IPS DF 19.7 (cell line): Measurements from ENCODE around the gene SCN4B.

ENCODE experiments used
- DNase-seq: peaks from one replicate; pipeline ENCODE4 v3.0.0-alpha.2; 2013; ENCODE audit warnings: low read depth, low spot score

SCN4B gene

DNA sequence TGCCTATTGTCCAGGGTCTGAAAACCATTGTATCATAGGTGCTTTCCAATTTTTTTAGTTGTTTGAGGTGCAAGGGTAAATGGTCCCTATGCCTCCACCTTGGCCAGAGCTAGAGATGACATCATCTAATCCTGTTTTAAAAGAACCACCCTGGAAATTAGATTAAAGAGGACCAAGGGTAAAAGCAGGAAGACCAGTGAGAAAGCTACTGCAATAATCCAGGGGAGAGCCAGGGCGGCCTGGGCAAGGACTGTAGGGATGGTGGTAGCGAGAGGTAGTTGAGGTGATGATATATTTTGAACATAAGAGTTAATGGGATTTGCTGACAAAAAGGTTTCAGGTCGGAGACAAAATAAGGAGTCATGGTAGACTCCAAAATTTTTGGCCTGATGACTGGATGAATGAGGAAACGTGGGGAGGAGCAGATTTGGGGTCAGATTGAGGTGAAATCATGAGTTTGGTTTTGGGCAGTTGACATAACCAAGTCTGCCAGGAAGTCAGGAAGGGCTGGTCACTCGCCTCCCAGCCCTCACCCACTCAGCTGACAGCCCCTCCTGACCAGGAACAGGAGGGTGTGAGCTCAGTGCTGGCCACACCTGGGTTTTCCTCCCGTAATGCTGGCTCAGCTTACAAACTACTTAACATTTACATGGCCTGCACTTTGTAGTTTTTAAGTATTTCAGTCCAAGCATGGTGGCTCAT lies 23.0 kb downstream of the SCN4B start:
- DNase-seq, result no peak

DNA sequence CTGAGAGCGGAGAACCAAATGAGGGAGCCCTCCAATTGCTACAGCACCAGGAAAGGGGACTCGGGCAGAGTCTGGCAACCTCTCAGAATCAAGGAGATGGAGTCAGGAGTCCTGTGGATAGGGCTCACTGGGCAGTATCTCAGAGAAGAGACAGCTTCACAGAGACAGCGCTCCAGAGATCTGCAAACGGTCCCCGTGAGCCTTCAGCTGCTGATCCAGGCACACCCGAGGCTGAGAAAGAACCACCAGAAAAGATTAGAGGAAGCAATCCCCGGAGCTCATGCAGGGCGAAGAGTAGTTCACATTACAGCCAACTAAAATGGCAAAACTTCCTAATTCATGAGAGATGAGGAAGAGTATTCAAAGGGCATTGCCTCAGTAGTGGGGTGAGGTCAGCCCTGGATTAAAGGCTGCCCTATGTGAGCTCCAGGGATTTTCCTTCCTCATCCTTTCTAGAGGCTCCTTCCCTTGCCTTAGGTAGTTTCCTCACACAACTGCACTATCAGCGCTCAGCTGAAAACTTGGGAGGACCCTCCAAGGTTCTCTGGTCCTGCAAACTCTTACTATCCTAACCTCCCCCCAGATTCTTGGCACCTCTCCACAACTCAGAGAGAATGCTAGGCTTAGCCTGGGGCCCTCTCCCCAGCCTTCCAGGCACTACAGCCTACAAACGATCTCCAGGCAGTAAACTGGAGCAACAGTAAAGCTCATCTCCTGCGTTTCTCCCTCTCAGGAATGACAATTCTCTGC lies 23.7 kb downstream of the SCN4B start:
- DNase-seq, result no peak

DNA sequence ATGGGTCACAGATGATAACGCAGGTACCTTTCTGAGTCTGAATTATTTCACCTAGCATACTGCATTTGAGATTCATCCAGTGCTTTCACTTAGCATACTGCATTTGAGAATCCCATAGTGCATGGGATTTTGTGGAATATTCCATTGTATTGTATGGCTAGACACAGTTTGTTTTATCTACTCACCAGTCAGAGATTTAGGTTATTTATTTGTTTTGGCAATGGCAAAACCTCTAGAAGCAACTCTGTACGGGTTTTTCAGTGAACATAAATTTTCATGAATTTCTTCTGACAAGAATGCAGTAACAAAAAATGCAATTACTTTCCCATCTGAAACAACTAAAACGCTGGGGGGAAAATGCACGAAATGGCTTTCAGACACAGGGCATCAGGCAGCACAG lies 24.3 kb downstream of the SCN4B start:
- no peak for DNase-seq

DNA sequence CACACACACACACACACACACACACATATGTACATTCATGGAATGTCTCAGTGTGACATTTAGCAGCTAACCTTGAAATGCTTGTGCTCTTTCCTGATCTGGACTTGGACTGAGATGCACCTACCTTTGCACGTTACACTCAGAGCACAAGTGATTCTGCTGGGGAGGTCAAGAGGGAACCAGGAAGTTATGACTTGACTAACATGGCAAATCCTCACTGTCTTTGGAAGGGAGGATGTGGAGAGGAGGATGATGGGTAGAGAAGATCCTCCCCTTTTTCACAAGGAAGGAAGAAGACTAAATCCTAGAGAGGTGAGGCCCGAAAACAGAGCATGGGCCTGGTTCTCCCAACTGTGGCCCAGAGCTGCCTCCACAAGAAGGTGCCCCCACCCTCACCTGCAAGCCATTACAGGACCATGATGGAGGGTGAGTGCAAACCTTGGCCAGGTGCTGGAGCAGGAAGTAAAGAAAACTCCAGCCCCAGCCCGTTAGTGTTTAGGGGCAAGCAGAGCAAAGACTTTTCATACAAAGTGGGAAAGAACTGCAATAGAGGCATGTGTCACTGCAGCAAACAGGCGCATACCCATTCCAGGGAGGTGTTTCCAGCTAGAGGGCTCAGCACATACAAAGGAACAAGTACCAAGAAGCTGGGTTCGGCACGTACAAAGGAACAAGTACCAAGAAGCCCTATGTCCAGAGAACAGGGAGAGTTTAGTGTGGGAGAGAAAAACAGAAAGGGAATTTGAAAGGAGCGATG lies 26.4 kb downstream of the SCN4B start:
- no peak for DNase-seq

DNA sequence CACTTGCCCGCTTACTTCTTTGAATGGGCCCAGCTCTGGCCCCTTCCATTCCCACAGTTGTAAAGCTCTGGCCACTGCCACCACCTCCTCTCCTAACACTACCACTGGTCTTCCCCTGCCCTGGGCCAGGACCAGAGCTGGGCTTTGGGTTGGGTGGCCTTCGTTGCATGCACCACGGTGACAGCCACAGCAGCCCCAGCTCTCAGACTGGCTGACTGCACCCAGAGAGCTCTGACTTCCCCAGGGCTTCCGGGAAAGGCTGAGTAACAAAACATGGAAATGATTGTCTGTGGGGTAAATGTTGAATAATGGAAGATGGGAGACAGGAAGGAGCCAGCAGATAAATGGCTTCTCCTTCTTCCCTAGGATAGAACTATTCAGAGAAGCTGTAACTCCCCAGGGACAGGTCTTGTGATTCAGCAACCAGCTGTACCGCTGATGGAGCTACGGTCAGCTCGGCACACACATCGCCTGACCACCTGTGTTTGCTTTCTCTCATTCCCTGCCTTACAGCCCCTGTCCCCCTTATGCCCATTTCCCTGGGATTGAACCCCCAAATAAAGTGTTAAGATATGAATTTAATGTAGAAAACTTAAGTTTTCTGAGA lies 27.6 kb downstream of the SCN4B start:
- DNase-seq, result no peak

DNA sequence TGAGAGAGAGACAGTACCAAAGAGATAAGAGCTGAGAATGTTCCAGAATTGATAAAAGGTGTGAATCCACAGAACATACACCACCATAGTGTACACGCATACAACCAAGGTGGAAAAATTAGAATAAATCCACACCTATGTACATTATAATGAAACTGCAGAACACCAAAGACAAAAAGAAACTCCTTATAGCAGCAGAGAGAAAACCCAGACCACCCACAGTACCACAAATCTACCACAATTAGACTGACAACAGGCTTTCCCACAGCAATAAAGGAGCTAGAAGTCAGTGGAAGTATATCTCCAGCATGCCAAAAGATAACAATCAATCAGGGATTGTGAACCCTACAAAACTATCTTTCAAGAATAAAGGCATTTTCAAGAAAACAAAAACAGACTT lies 31.8 kb downstream of the SCN4B start:
- no peak for DNase-seq

DNA sequence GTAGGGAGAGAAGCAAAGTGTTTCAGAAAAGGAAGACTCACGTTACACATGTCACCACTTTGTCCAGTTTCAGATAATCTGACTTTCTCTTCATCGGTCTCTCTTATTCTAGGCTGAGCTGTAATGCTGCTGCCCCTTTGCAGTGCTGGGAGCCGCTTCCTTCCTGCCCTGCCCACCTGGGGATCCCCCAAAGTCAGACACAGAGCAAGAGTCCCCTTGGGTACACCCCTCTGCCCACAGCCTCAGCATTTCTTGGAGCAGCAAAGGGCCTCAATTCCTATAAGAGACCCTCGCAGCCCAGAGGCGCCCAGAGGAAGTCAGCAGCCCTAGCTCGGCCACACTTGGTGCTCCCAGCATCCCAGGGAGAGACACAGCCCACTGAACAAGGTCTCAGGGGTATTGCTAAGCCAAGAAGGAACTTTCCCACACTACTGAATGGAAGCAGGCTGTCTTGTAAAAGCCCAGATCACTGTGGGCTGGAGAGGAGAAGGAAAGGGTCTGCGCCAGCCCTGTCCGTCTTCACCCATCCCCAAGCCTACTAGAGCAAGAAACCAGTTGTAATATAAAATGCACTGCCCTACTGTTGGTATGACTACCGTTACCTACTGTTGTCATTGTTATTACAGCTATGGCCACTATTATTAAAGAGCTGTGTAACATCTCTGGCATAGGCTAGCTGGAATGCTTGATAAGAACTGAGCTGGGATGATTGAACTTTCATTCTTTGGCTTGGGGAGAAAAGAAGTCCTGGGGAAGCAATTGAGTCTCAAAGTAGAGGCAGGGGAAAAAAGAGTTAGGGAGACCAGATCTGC lies 34.6 kb downstream of the SCN4B start:
- no peak for DNase-seq

DNA sequence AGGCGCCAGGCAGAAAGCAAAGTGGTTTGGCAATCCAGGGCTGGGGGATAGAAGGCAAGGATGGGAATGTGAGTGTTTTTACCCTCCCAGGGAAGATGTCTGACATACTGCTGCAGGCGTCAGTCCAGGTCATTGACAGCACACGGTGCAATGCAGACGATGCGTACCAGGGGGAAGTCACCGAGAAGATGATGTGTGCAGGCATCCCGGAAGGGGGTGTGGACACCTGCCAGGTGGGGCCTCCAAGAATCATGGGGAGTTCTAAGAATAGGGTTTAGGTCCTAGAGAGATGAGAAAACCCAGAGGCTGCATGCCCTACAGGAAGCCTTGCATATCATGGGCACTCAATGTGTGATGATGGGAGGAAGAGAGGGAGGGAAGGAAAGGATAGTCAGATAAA lies 37.6 kb downstream of the SCN4B start:
- no peak for DNase-seq

DNA sequence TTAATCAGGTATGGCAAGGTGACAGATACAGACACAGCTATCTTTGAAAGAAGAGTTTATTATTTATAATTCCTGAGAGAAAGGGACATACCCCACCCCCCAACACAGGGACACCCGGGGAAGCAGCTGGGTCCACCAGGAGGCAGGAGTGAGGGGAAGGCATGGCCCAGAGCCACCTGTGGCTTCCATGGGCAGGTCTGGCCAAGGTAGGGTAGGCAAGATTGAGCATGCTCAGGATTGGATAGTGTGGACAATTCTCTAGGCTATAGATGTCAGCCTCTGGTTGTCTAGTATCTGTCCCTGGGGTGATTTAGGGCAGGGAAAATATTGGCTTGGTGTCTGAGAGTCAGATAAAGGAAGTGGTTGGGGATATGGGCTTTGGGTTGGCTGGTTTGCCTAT lies 38.4 kb downstream of the SCN4B start:
- DNase-seq, result no peak

DNA sequence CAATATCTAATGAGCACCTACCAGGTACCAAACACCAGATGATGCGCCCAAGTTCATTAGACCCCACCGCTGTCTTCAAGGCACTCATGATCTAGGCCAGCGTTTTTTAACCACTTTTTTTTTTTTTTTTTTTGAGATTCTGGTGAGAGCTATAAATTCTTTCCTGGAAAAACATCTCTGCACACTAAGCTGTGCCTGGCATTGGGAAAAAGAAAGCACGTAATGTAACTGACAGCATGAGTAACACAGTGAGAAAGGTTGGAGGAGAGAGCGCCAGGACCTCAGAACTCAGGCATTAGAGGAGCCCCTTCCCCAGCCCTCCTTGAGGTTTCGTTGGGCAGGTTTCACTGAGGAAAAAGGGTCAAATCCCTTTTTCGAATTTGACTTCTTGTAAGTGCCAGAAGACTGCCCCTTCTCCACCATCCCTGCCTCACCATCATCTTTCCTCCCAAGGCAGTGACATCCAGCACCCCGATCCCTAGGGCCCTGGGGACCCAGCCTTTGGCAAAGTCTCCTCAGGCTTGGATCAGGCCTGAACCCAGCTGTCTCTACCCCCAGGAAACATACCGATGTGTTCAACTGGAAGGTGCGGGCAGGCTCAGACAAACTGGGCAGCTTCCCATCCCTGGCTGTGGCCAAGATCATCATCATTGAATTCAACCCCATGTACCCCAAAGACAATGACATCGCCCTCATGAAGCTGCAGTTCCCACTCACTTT lies 39.8 kb downstream of the SCN4B start:
- DNase-seq, result no peak

DNA sequence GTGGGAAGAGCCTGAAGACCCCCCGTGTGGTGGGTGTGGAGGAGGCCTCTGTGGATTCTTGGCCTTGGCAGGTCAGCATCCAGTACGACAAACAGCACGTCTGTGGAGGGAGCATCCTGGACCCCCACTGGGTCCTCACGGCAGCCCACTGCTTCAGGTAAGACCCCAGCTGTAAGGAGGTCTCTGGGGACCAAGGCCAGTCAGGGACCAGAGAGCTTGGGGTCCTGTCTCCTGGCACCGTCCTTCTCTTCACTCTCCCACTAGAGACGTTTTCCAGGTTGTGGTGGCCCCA lies 40.9 kb downstream of the SCN4B start:
- no peak for DNase-seq

DNA sequence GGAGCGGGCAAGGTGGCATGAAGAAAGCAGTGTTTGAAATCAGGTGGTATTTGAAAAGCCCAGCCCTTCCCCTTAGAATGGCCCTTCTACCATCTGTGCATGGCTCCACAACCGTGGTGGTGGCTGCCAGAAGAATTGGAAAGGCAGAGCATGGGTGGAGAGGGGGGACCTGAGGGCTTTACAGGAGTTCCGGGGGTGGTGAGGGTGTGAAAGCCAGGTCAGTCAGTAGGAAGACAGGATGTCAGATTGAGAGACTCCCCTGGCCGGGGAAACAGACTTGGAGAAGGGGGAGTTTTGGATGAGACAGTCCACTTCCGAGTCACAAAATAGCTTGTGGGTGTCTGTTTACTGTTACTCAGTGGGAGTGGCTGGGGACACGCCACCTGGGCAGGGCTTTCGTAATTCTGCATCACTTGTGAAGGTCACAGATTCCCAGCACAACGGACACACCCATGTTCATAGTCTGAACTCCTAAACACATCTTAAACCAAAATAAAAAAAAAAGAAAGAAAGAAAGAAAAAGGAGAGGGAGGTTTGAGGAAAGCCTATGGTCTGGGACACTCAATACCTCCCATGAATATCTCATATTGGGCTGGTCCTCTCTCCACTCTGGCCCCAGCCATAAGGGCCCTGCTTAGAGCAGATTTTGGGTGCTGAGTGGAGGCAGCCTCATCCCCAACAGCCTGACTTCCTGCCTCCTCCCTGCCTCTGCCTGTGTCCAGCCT lies 41.4 kb downstream of the SCN4B start:
- DNase-seq, result no peak

DNA sequence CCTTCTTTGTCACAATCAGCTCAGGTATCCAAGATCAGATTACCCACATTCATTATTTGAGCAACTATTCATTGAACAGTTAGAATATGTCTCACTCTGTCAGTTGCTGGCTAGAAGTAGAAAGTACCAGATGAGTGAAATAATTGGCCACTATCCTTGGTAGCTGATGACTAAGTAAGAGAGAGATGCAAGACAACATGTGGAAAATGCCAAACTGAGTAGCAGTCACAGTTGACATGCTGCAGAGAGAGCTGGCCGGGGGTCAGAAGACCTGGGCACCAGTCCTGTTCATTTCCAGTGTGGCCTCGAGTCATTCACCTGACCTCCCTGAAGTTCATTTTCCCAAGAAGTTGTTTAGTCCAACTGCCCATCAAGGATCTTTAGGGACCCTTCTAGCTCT lies 43.4 kb downstream of the SCN4B start:
- no peak for DNase-seq

DNA sequence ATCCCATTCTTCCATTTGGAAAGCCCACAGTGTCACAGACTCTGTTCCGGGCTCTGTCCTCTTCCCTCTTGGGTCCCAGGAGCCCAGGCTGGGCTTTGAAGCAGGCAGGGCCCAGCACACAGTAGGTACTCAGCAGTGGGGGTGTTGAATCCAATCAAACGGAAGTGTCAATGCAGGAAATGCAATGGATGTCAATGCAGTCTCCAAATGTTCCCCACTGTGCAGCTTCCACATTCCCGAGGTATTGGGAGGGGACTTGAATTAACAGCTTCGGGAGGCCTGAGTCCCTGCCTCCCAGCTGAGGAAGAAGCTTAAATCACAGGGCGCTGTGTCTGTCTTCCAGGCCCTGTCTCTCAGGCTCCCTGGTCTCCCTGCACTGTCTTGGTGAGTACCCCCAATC lies 44.1 kb downstream of the SCN4B start:
- peak; percentile 40 for DNase-seq

DNA sequence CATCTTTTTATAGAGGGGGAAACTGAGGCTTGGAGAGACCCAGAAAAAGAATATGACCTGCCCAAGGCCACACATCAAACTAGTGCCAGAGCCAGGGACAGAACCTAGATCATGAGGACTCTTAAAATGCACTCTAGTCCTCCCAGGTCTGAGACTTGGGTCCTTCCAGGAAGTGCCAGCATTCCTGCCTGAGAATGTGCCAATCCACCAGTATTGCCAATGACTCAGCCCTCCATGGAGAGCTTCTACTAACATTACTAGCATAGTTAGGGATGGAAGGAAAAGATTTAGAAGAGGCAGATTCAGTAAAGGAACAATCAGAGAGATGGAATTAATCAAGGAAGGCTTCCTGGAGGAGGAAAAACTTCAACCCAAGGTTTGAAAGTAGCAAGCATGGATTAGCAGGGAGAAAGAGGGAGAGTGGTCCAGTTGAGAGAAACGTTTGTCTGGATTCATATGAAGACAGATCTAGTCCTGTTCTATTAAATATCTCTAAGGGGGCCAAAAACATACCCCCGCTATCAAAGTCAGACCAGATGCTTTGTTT lies 45.8 kb downstream of the SCN4B start:
- DNase-seq, result no peak

DNA sequence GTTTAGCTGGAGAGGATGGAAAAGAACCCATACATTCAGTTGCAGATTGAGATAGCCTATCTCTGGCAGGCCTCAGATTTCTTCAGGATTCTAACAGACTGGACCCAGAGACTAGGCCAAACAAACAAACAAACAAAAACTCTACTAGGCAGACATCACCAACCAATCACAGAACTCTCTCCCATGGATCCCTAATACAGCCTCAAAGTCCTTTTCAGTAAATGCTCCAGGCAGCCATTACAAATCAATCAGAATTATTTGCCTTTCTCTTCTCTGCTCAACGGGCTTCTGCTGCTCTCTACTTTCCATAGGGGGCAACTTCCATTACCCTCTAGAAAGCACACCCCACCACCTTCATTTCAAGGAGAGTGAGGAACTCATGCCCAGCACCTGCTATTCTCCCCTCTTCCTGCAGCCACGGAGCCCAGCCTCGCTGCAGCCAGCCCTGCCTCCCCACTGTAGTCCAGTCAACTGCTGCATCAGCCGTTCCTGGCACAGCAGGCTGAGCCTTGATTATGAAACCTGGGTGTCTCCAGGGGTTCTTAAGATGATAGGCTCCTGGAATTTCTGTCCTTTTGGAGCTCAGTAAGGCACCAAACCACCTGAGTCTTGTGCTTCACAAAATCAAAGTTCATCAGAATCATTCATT lies 46.8 kb downstream of the SCN4B start:
- DNase-seq, result no peak

DNA sequence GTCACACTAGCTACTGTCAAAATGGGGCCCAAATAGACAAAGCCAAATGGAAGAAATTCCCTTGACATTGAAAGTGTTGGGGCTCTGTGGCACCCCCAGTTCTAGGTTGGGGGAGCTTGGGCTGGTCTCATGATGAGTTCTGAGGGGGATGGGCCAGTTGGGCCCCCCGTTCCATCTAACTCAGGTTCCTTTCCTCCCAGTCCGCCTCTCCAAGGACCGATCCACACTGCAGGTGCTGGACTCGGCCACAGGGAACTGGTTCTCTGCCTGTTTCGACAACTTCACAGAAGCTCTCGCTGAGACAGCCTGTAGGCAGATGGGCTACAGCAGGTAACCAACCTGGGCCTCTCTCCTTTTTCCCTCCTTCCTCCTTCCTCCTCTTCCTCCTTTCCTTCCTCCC lies 48.1 kb downstream of the SCN4B start:
- DNase-seq, result no peak

DNA sequence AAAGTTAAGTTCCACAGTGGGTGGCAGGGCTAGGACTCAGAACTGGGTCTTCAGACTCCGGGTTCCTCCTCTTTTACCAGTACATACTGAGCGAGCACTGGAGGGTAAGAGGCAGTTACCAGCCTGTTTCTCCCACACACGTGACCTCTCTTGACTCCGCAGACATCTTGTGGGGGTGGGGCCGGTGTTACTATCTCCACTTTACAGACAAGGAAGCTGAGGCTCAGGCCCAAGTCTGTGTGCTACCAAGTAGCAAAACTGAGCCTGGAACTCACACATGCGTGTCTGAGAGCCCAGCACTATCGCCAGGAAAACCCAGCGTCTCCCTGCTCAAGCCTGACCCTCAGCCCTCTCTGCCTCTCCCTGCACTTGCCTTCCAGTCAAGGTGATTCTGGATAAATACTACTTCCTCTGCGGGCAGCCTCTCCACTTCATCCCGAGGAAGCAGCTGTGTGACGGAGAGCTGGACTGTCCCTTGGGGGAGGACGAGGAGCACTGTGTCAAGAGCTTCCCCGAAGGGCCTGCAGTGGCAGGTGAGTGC lies 49.8 kb downstream of the SCN4B start:
- no peak for DNase-seq

DNA sequence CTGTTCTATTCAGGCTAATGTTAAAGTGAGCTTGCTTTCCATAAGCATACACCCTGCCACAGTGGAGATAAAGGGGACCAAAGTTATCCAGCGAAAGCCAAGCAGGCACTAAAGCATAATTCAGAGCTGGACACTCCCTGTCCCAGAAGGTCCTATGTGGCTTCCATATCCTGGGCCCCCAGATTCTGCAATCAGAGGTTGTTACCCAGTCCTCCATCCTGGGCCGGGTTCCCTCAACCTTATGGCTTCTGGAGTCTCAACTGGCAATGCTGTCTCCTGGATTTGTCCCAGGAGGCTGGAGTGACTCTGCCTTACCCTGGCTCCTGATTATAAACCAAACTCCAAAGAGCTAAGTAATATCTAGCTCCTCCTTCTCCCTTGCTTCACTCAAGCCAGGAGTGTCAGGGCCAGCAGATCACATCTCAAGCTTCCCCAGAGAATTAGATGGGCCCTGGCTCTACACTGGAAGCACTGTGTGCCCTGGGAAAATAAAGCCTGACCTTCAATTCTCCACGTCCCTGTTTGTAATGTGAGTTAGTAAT lies 51.9 kb downstream of the SCN4B start:
- DNase-seq, result no peak
